Measurements from ENCODE around the gene JAG1. TPM values are rescaled to one million over a fixed set of nuclear protein-coding genes. Genes with fewer than 3 reads are reported as not detected.

The JAG1 gene
- total and polyA plus RNA-seq, 2 of the 4 experiments (the other 2 are of a cell fraction), result 10.2 to 22.6 TPM

GRCh38 chr20:10681494-10681893 lies 7.7 kb upstream of the JAG1 start:
- Histone ChIP-seq H2BK15ac (ENCODE audit: low read depth, low read length) (no peak overlapping the region), H2BK20ac (ENCODE audit: low read depth, low read length) (no peak overlapping the region), H3K36me3 (ENCODE audit: control insufficient read depth, insufficient read depth, low read length) (no peaks in the 10 kb centered on the region), H3K9me1 (ENCODE audit: insufficient read depth, low read length) (no peaks in the 10 kb centered on the region; the same call in 1 of the 2 replicates), H2BK120ac (ENCODE audit: low read depth, low read length) (no peak overlapping the region), H4K5ac (ENCODE audit: low read depth, low read length) (no peak overlapping the region), H3K4me3 (ENCODE audit: insufficient read depth, low read depth, low read length) (no peak overlapping the region), H3K27me3 (ENCODE audit: control insufficient read depth, insufficient read depth, low read length) (no peaks in the 10 kb centered on the region), H3K18ac (ENCODE audit: low read depth, low read length) (no peak overlapping the region), H4K8ac (ENCODE audit: low read depth in 2 of 2, low read length in 2 of 2) (no peak overlapping the region), H3K9ac (ENCODE audit: low read depth, low read length) (no peak overlapping the region), H4K20me1 (ENCODE audit: insufficient read depth, low read length) (no peaks in the 10 kb centered on the region), H3K79me1 (ENCODE audit: low read depth in 1 of 2, low read length in 2 of 2) (no peaks in the 10 kb centered on the region), H3K56ac (ENCODE audit: extremely low read depth, insufficient read depth, low read length) (no peak overlapping the region), H3K4ac (ENCODE audit: low read depth, low read length) (no peak overlapping the region), H2AK5ac (ENCODE audit: low read depth, low read length) (no peak overlapping the region), H2AFZ (replicated peaks; ENCODE audit: low read length, poor library complexity) (no peak overlapping the region), H3K4me2 (ENCODE audit: low read depth, low read length) (no peak overlapping the region), H3K14ac (replicated peaks; ENCODE audit: low read depth, low read length) (no peak overlapping the region), H3K23ac (ENCODE audit: low read depth, low read length) (no peak overlapping the region), H2AK9ac (replicated peaks; ENCODE audit: low read depth, low read length, poor library complexity) (no peak overlapping the region), H2BK5ac (ENCODE audit: low read depth, low read length, poor library complexity, severe bottlenecking) (no peak overlapping the region), H3K9me3 (ENCODE audit: control insufficient read depth, insufficient read depth, low read length) (no peaks in the 10 kb centered on the region), H4K91ac (ENCODE audit: insufficient read depth, low read depth, low read length) (no peak overlapping the region), H3K27ac (ENCODE audit: insufficient read depth, low read length) (no peak overlapping the region), H3K4me1 (ENCODE audit: control insufficient read depth, insufficient read depth, low read length) (no peaks in the 10 kb centered on the region)
- dilution Hi-C loops (cut with HindIII; ENCODE audit: low sequenced_read_pairs, unreplicated experiment), result no loop called here
- no TSS peak for BruUV-seq (replicated peaks)
- TF ChIP-seq CEBPB (IDR thresholded peaks at IDR 0.05; ENCODE audit: low read depth, low read length), result no peak
- TF ChIP-seq RCOR1 (IDR thresholded peaks at IDR 0.05; ENCODE audit: insufficient replicate concordance, low read length), result no peak
- no peak for TF ChIP-seq BHLHE40 (IDR thresholded peaks at IDR 0.05; ENCODE audit: low read depth, low read length)
- TF ChIP-seq CHD1 (IDR thresholded peaks at IDR 0.05; ENCODE audit: low read depth, low read length), result no peak
- TF ChIP-seq NFE2L2 (IDR thresholded peaks at IDR 0.05; ENCODE audit: low read depth, low read length), result no peak
- no peak for TF ChIP-seq USF2 (IDR thresholded peaks at IDR 0.05; ENCODE audit: low read depth, low read length)
- no peak for TF ChIP-seq CTCF (conservative IDR thresholded peaks at IDR 0.05; ENCODE audit: low read depth, low read length)
- ChIA-PET CTCF (no interaction called here), POLR2A (ENCODE audit: unreplicated experiment) (no interaction called here)
- DNase-seq (no peak), ATAC-seq (ENCODE audit: low read depth) (no peak)
- in situ Hi-C loops (cut with MboI; ENCODE audit: low sequenced_read_pairs), result no loop called here
- WGBS, 2 experiments (ENCODE audit: extremely low coverage in 2 of 2, insufficient read length in 1 of 2), result 100% methylated on average over 1 of the region's 4 CpGs; no CpG with 5 or more reads in 1 of the 2 experiments
- intact Hi-C loops (cut with micrococcal nuclease), result no loop called here

Data from IMR-90 (cell line).